GM21381 (cell line): Measurements from ENCODE around the gene NFATC1.

Experiments used
- ATAC-seq: cut with Tn5 transposase; IDR thresholded peaks from one replicate; pipeline ENCODE4 v1.9.1; 2021; ENCODE audit warnings: mild to moderate bottlenecking, moderate library complexity; ENCODE audit not compliant: unreplicated experiment

NFATC1 gene

GRCh38 chr18:79421275-79421857, 25.6 kb downstream of the NFATC1 start:
- no peak for ATAC-seq

GRCh38 chr18:79422022-79422782, 26.5 kb downstream of the NFATC1 start:
- peak; percentile 77 for ATAC-seq

GRCh38 chr18:79422783-79423165, 27.0 kb downstream of the NFATC1 start:
- ATAC-seq, result no peak

GRCh38 chr18:79423211-79424007, 27.7 kb downstream of the NFATC1 start:
- no peak for ATAC-seq

- ATAC-seq, result no peak
Measured at GRCh38 chr18:79424008-79424565, 28.4 kb downstream of the NFATC1 start.

GRCh38 chr18:79424880-79425568, 29.3 kb downstream of the NFATC1 start:
- ATAC-seq, result no peak

- ATAC-seq, result no peak
Measured at GRCh38 chr18:79425569-79425886, 29.8 kb downstream of the NFATC1 start.

GRCh38 chr18:79426376-79427300, 30.9 kb downstream of the NFATC1 start:
- ATAC-seq, result no peak

- ATAC-seq, result no peak
Measured at GRCh38 chr18:79427368-79428225, 31.9 kb downstream of the NFATC1 start.

GRCh38 chr18:79428287-79428686, 32.6 kb downstream of the NFATC1 start:
- ATAC-seq, result no peak

- no peak for ATAC-seq
Measured at GRCh38 chr18:79429381-79429780, 33.7 kb downstream of the NFATC1 start.

GRCh38 chr18:79429785-79430281, 34.1 kb downstream of the NFATC1 start:
- no peak for ATAC-seq

GRCh38 chr18:79432376-79433120, 36.8 kb downstream of the NFATC1 start:
- ATAC-seq, result no peak

GRCh38 chr18:79433431-79433830, 37.7 kb downstream of the NFATC1 start:
- ATAC-seq, result no peak

GRCh38 chr18:79434607-79435401, 39.1 kb downstream of the NFATC1 start:
- ATAC-seq, result no peak

- no peak for ATAC-seq
Measured at GRCh38 chr18:79436556-79437275, 41.0 kb downstream of the NFATC1 start.
